Measurements from ENCODE around the gene FCHSD2.
"Not testable (repeated sequence)": the region's sequence is repeated elsewhere in the genome, so short reads cannot be mapped to it uniquely, and the experiment has no call there.

GRCh38 chr11:73132349-73132748, 9.8 kb downstream of the FCHSD2 start:
- not testable (repeated sequence) for TF ChIP-seq CTCF, EP300 (IDR thresholded peaks at IDR 0.05)
